WI38 (cell line): ENCODE results near the gene HOXB13.

ENCODE experiments used
- H3K4me3 ChIP-seq: 2 replicates; pipeline ENCODE4 v1.5.1; 2011; ENCODE audit warnings: low read depth, mild to moderate bottlenecking, control low read depth, low read length
- TF ChIP-seq, protein P1 (sequence below): IDR thresholded peaks from 2 replicates; pipeline ENCODE4 v1.5.1; 2012; ENCODE audit warnings: low read depth, mild to moderate bottlenecking, control low read depth, low read length

The HOXB13 gene

DNA sequence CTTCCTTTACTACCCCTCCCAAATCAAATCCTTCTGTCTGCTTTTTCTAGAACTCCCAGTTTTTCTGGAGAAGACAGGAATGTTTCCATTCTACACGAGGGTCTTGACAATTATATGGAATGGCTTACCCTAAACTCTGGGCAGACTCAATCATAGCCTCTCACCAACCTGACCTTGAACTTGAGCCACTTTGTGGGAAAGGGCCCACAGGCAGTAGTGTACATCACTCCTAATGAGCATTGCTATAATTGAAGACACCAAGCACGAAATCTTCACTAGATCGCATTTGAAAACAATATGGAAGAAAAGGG, 1.6 kb upstream of the HOXB13 start:
- H3K4me3 ChIP-seq, result no peak overlapping the region
- TF ChIP-seq, protein P1, sequence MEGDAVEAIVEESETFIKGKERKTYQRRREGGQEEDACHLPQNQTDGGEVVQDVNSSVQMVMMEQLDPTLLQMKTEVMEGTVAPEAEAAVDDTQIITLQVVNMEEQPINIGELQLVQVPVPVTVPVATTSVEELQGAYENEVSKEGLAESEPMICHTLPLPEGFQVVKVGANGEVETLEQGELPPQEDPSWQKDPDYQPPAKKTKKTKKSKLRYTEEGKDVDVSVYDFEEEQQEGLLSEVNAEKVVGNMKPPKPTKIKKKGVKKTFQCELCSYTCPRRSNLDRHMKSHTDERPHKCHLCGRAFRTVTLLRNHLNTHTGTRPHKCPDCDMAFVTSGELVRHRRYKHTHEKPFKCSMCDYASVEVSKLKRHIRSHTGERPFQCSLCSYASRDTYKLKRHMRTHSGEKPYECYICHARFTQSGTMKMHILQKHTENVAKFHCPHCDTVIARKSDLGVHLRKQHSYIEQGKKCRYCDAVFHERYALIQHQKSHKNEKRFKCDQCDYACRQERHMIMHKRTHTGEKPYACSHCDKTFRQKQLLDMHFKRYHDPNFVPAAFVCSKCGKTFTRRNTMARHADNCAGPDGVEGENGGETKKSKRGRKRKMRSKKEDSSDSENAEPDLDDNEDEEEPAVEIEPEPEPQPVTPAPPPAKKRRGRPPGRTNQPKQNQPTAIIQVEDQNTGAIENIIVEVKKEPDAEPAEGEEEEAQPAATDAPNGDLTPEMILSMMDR, result no peak

DNA sequence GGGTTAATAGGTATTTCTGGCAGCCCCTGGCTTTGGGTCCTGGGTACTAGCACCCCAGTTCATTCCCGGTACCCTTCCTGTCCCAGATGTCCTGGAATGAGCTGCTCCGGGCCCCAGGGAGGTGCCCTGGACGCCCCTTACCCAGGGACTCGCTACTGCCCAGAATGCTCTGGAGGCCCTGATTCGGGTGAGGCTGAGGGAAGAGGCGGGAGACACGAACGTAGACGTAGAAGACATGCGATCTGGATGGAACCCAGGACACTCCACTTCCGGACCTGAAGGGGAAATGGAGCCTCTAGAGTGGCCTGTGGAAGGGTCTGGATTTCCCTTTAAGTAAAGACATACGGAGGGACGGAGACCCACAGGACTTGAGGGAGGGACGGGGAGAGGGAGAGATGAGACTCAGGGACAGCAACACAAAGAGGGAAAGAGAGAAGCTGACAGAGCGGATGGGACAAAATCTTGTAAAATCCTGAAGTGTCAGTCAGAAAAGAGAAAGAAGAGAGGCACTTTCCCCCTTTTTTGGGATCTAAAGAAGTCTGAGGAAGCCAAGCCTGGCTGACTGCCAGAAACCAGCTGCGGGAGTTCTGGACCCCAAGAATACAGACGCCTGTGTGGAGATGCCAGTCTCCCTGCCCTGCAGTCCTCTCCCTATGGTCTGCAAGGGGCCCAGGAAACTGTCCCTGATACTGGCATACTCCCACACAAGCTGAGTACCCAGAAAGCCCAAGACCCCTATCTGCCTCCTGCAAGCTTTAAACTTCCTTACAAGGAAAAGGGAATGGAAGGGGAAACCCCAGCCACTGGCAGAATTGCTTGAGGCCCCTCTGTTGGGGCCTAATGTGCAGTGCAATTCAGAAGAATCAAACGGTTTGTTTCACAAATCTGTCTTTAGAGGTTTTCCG, 1.0 kb upstream of the HOXB13 start:
- TF ChIP-seq, protein P1, result no peak
- H3K4me3 ChIP-seq, result no peak overlapping the region

DNA sequence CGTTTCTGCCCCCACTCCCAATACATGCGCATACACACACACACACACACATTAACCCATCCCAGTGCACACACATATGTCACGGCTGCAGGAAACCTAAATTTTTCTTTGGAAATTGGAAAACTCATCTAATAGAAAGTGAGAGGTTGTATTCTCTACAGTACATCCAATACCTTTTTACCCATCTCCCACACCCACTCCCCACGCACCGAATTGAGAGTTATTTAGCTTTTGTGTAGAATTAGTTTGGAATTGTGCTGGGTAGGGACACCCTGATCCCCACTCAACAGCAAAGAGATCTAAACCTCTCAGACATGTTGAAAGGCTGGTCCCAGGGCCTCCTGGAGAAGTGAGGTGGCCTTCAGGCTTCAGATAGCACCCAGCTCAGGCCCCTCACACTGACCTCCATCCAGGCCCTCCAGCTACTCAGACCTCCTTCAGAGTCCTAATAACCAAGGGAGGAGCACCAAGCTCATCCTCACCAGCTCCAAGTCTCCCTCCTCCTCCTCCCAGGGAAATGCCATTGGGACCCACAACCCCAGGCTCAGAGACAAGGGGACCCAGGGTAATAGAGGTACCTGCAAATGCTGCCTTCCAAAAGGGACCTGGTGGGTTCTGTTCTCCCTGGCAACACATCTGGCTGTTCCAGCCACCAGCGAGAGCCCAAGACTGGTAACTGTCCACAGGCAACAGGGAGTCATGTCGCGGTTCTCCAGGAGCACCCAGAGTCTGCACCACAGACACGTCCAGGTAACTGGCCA, 955 bp downstream of the HOXB13 start:
- H3K4me3 ChIP-seq, result no peak overlapping the region
- TF ChIP-seq, protein P1, result no peak

DNA sequence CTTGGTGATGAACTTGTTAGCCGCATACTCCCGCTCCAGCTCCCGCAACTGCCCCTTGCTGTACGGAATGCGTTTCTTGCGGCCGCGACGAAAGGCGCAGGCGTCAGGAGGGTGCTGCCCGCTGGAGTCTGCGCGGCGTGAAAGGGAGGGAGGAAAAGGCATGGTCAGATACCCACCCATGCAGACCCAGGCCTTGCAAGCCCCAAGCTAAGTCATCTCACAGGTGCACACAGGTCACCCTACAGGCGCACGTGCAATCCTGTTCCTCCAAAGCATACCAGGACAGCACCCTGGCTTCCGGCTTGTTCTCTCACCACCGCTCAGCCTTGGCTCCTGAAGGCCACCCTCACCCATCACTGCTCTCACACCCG, 1.6 kb downstream of the HOXB13 start:
- no peak overlapping the region for H3K4me3 ChIP-seq
- TF ChIP-seq, protein P1, result no peak

DNA sequence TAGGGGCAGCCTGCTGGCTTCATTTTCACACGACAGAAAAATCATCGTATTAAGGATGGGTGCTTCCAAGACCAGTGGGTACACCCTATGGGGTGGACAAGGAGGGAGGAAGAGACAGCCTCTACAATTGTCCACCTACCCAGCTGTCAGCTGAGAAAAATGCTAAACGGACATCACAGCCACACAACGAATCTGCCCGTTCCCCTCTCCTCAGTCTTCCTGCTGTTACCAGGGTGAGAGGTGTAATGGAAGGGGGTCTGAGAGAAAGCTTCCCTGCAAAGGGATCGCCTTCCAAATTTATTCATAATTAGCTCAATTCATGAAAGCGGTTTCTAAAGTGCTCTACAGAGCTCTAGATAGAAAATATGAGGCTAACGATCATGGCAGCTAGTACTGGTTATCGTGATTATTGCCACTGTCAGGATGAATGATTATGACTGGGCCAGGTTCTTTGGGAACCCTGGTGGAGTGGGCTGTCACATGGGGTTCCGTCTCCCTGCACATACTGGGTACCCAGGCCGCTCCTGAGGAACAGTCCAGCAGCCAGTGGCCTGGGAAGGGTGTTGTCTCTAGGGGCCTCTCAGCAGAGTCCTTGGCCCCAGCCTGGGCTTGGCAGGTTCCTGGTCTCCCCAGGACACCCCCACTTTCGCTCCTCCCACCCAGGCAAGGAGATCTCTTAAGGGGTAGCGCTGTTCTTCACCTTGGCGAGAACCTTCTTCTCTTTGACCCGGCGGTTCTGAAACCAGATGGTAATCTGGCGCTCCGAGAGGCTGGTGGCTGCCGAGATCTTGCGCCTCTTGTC, 2.2 kb downstream of the HOXB13 start:
- H3K4me3 ChIP-seq, result no peak overlapping the region
- TF ChIP-seq, protein P1, result no peak

DNA sequence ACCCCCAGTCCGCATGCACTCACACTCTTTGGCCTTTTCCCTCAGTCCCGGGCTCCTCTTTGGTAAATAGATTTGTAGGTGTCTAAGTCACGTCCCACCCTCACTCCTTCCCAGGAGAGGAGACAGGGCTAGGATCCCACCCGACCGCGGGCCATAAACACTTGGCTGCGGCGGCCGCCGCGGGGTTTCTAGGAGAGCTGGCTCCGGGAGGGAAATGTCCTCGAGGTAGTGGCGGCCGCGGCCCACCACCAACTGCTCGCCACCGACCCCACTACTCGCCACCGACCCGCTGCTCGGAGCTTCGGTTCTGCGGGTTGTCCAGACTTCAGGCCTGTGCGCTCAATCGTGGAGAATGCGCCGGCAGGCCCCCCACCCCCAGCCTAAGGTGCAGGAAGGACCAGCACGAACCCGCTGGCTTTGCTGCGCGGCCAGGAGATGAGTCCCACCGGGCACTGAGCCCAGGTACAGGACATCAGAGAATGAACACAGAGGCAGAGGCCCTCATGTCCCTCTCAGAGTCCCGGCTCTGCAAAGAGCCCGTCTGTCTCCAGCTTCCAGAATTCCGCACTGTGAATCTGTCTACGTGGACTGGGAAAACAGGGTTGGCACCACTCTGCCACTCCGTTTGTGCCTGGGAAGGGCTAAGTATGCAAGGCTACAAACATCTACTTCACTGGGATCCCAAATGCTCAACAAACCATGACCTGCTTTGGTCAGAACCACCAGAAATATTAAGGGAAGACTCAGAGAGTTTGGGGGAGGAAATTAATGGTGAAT, 3.1 kb downstream of the HOXB13 start:
- no peak overlapping the region for H3K4me3 ChIP-seq
- TF ChIP-seq, protein P1, result no peak
